ENCODE measurements around the gene MDM4.

The MDM4 gene

GRCh38 chr1:204505674-204506200 is 10.5 kb upstream of the MDM4 start:
- in situ Hi-C loops (cut with MboI; ENCODE audit: low sequenced_read_pairs, unreplicated experiment), result no loop called here
- DNase-seq (ENCODE audit: low spot score), result no peak
- TF ChIP-seq CTCF (IDR thresholded peaks at IDR 0.05; ENCODE audit: borderline replicate concordance, control extremely low read depth, extremely low read depth, insufficient read depth, missing control alignments), result no peak

GRCh38 chr1:204506201-204506968 is 9.8 kb upstream of the MDM4 start:
- no peak for DNase-seq (ENCODE audit: low spot score)
- no peak for TF ChIP-seq CTCF (IDR thresholded peaks at IDR 0.05; ENCODE audit: borderline replicate concordance, control extremely low read depth, extremely low read depth, insufficient read depth, missing control alignments)
- in situ Hi-C loops (cut with MboI; ENCODE audit: low sequenced_read_pairs, unreplicated experiment), result no loop called here

- in situ Hi-C loops (cut with MboI; ENCODE audit: low sequenced_read_pairs, unreplicated experiment), result no loop called here
- DNase-seq (ENCODE audit: low spot score), result peak; percentile 64
- no peak for TF ChIP-seq CTCF (IDR thresholded peaks at IDR 0.05; ENCODE audit: borderline replicate concordance, control extremely low read depth, extremely low read depth, insufficient read depth, missing control alignments)
Measured at GRCh38 chr1:204506969-204507316, 9.3 kb upstream of the MDM4 start.

GRCh38 chr1:204507317-204508105 is 8.7 kb upstream of the MDM4 start:
- DNase-seq (ENCODE audit: low spot score), result no peak
- TF ChIP-seq CTCF (IDR thresholded peaks at IDR 0.05; ENCODE audit: borderline replicate concordance, control extremely low read depth, extremely low read depth, insufficient read depth, missing control alignments), result no peak
- in situ Hi-C loops (cut with MboI; ENCODE audit: low sequenced_read_pairs, unreplicated experiment), result no loop called here

GRCh38 chr1:204509186-204509635 is 7.0 kb upstream of the MDM4 start:
- no peak for DNase-seq (ENCODE audit: low spot score)
- in situ Hi-C loops (cut with MboI; ENCODE audit: low sequenced_read_pairs, unreplicated experiment), result no loop called here
- no peak for TF ChIP-seq CTCF (IDR thresholded peaks at IDR 0.05; ENCODE audit: borderline replicate concordance, control extremely low read depth, extremely low read depth, insufficient read depth, missing control alignments)

- no peak for TF ChIP-seq CTCF (IDR thresholded peaks at IDR 0.05; ENCODE audit: borderline replicate concordance, control extremely low read depth, extremely low read depth, insufficient read depth, missing control alignments)
- in situ Hi-C loops (cut with MboI; ENCODE audit: low sequenced_read_pairs, unreplicated experiment), result no loop called here
- DNase-seq (ENCODE audit: low spot score), result no peak
Measured at GRCh38 chr1:204511366-204511765, 4.8 kb upstream of the MDM4 start.
